Mesenchymal stem cell (in vitro differentiated cells and primary cell): ENCODE data around the gene TCF7L1.

Source experiments
- DNase-seq: peaks from one replicate; pipeline ENCODE4 v3.0.0-alpha.2; 2013
- H2AFZ ChIP-seq: one replicate; pipeline ENCODE4 v1.6.1; 2013; ENCODE audit warnings: low read depth, mild to moderate bottlenecking, control low read depth, inconsistent platforms, low read length, moderate library complexity
- H2AK5ac ChIP-seq: 2 replicates; pipeline ENCODE4 v1.6.1; 2013; ENCODE audit warnings: low read length, moderate library complexity, mild to moderate bottlenecking, inconsistent platforms; ENCODE audit not compliant: severe bottlenecking
- H2BK120ac ChIP-seq: one replicate; pipeline ENCODE4 v1.6.1; 2013; ENCODE audit warnings: low read depth, mild to moderate bottlenecking, inconsistent platforms, low read length, moderate library complexity
- H2BK12ac ChIP-seq, 2 experiments: one replicate each; pipeline ENCODE4 v1.6.1; 2013; ENCODE audit warnings: inconsistent platforms in 2 of 2, low read length in 2 of 2, mild to moderate bottlenecking in 2 of 2, moderate library complexity in 2 of 2, control low read depth in 1 of 2
- H2BK15ac ChIP-seq: one replicate; pipeline ENCODE4 v1.6.1; 2013; ENCODE audit warnings: mild to moderate bottlenecking, low read depth, inconsistent platforms; ENCODE audit not compliant: poor library complexity, severe bottlenecking
- H2BK5ac ChIP-seq: 2 replicates; pipeline ENCODE4 v1.6.1; 2013; ENCODE audit warnings: low read depth, mild to moderate bottlenecking, low read length, control low read depth, inconsistent platforms; ENCODE audit not compliant: poor library complexity, severe bottlenecking
- H3K14ac ChIP-seq, 2 experiments: one replicate each; pipeline ENCODE4 v1.6.1; 2013; ENCODE audit warnings: inconsistent platforms in 2 of 2, low read length in 2 of 2, control low read depth in 1 of 2, mild to moderate bottlenecking in 1 of 2, moderate library complexity in 1 of 2
- H3K18ac ChIP-seq, 2 experiments: one replicate each; pipeline ENCODE4 v1.6.1; 2013; ENCODE audit warnings: inconsistent platforms in 2 of 2, low read length in 2 of 2, control low read depth in 1 of 2, low read depth in 1 of 2, mild to moderate bottlenecking in 1 of 2
- H3K23ac ChIP-seq, 2 experiments: one replicate each; pipeline ENCODE4 v1.6.1; 2013; ENCODE audit warnings: inconsistent platforms in 2 of 2, low read length in 2 of 2, mild to moderate bottlenecking in 2 of 2, moderate library complexity in 2 of 2, control low read depth in 1 of 2
- H3K27ac ChIP-seq: 2 replicates; pipeline ENCODE4 v1.5.1; 2013; ENCODE audit warnings: mild to moderate bottlenecking, moderate library complexity, low read length, control low read depth, inconsistent platforms; ENCODE audit not compliant: poor library complexity, severe bottlenecking
- H3K27me3 ChIP-seq, 2 experiments: 2 replicates each; pipeline versions ENCODE4 v1.6.1 to v1.7.0; 2013; ENCODE audit warnings: low read length in 2 of 2, mild to moderate bottlenecking in 2 of 2, moderate library complexity in 2 of 2, control low read depth in 1 of 2, inconsistent platforms in 1 of 2; ENCODE audit not compliant: control insufficient read depth in 1 of 2, insufficient read depth in 1 of 2
- H3K36me3 ChIP-seq, 2 experiments: 2 replicates each; pipeline versions ENCODE4 v1.6.1 to v1.7.0; 2013; ENCODE audit warnings: low read length in 2 of 2, control low read depth in 1 of 2, inconsistent platforms in 1 of 2, low read depth in 1 of 2, mild to moderate bottlenecking in 1 of 2; ENCODE audit not compliant: insufficient read depth in 2 of 2, control insufficient read depth in 1 of 2
- H3K4ac ChIP-seq, 2 experiments: one replicate each; pipeline ENCODE4 v1.6.1; 2013; ENCODE audit warnings: inconsistent platforms in 2 of 2, low read length in 2 of 2, mild to moderate bottlenecking in 2 of 2, moderate library complexity in 2 of 2, control low read depth in 1 of 2, low read depth in 1 of 2
- H3K4me1 ChIP-seq: 2 replicates; pipeline ENCODE4 v1.6.1; 2013; ENCODE audit warnings: low read depth, low read length, control low read depth; ENCODE audit not compliant: control insufficient read depth, insufficient read depth
- H3K4me2 ChIP-seq: 2 replicates; pipeline ENCODE4 v1.6.1; 2013; ENCODE audit warnings: low read length, mild to moderate bottlenecking, inconsistent platforms; ENCODE audit not compliant: poor library complexity, severe bottlenecking
- H3K4me3 ChIP-seq, 2 experiments: 2 replicates each; pipeline versions ENCODE4 v1.5.1 to v1.7.0; 2013; ENCODE audit warnings: low read length in 2 of 2, mild to moderate bottlenecking in 2 of 2, control low read depth in 1 of 2, low read depth in 1 of 2; ENCODE audit not compliant: insufficient read depth in 1 of 2
- H3K79me1 ChIP-seq: replicated peaks from 2 replicates; pipeline ENCODE4 v1.6.1; 2013; ENCODE audit warnings: mild to moderate bottlenecking, control low read depth, low read length, inconsistent platforms; ENCODE audit not compliant: poor library complexity, severe bottlenecking
- H3K9ac ChIP-seq: 2 replicates; pipeline ENCODE4 v1.7.0; 2013; ENCODE audit warnings: mild to moderate bottlenecking, low read length, moderate library complexity
- H3K9me3 ChIP-seq: 2 replicates; pipeline ENCODE4 v1.7.0; 2013; ENCODE audit warnings: mild to moderate bottlenecking, low read length; ENCODE audit not compliant: control insufficient read depth
- H4K8ac ChIP-seq: one replicate; pipeline ENCODE4 v1.6.1; 2013; ENCODE audit warnings: inconsistent platforms, mild to moderate bottlenecking, low read length, moderate library complexity
- H4K91ac ChIP-seq: one replicate; pipeline ENCODE4 v1.6.1; 2013; ENCODE audit warnings: mild to moderate bottlenecking, low read length, inconsistent platforms
- WGBS: methylation state at CpG from one replicate; pipeline ENCODE4 v1.1.7; 2013; ENCODE audit warnings: mixed read lengths; 5-methylcytosine and 5-hydroxymethylcytosine counted together

TCF7L1 gene

GRCh38 chr2:85307527-85307897 lies 174.3 kb downstream of the TCF7L1 start:
- H2BK5ac ChIP-seq, result peak overlapping the region; percentile 20
- H2BK120ac ChIP-seq, result no peak overlapping the region
- no peak overlapping the region for H3K9ac ChIP-seq
- H3K14ac ChIP-seq, result no peak overlapping the region
- WGBS, result 91% methylated on average over 8 of the region's 9 CpGs
- no peaks in the 10 kb centered on the region for H3K9me3 ChIP-seq
- no peak overlapping the region for H4K91ac ChIP-seq
- H3K27me3 ChIP-seq, result no peaks in the 10 kb centered on the region
- no peak overlapping the region for H4K8ac ChIP-seq
- H2BK15ac ChIP-seq, result no peak overlapping the region
- peaks cover 19% of the 10 kb centered on the region for H3K4me1 ChIP-seq
- H3K27ac ChIP-seq, result no peak overlapping the region
- no peak overlapping the region for H3K18ac ChIP-seq
- no peak overlapping the region for H2AK5ac ChIP-seq
- H3K79me1 ChIP-seq, result no peaks in the 10 kb centered on the region
- no peak overlapping the region for H3K4me3 ChIP-seq
- no peak overlapping the region for H3K4ac ChIP-seq
- H3K23ac ChIP-seq, result no peak overlapping the region
- no peak overlapping the region for H2AFZ ChIP-seq
- no peak overlapping the region for H3K4me2 ChIP-seq
- no peak for DNase-seq
- peaks cover 49 to 67% of the 10 kb centered on the region in 2 experiments for H3K36me3 ChIP-seq
- no peak overlapping the region for H2BK12ac ChIP-seq

- H3K79me1 ChIP-seq, result no peaks in the 10 kb centered on the region
- H2AK5ac ChIP-seq, result no peak overlapping the region
- DNase-seq, result no peak
- H3K18ac ChIP-seq, result no peak overlapping the region
- no peak overlapping the region for H3K14ac ChIP-seq
- no peak overlapping the region for H2BK12ac ChIP-seq
- no peaks in the 10 kb centered on the region for H3K9me3 ChIP-seq
- no peak overlapping the region for H3K4me2 ChIP-seq
- WGBS, result 97% methylated on average over 6 of the region's 6 CpGs
- H4K8ac ChIP-seq, result no peak overlapping the region
- no peak overlapping the region for H3K4ac ChIP-seq
- no peak overlapping the region for H2BK5ac ChIP-seq
- H3K4me3 ChIP-seq, result no peak overlapping the region
- H3K9ac ChIP-seq, result no peak overlapping the region
- no peak overlapping the region for H2AFZ ChIP-seq
- H3K36me3 ChIP-seq, result peaks cover 47 to 60% of the 10 kb centered on the region in 2 experiments
- no peak overlapping the region for H3K27ac ChIP-seq
- no peaks in the 10 kb centered on the region for H3K27me3 ChIP-seq
- no peak overlapping the region for H4K91ac ChIP-seq
- no peak overlapping the region for H2BK120ac ChIP-seq
- H3K23ac ChIP-seq, result no peak overlapping the region
- H2BK15ac ChIP-seq, result no peak overlapping the region
- peaks cover 19% of the 10 kb centered on the region for H3K4me1 ChIP-seq
These were observed 175.0 kb downstream of the TCF7L1 start for GRCh38 chr2:85308201-85308600.

- H2AK5ac ChIP-seq, result no peak overlapping the region
- peaks cover 24% of the 10 kb centered on the region for H3K4me1 ChIP-seq
- H3K9me3 ChIP-seq, result no peaks in the 10 kb centered on the region
- no peaks in the 10 kb centered on the region for H3K27me3 ChIP-seq
- peak overlapping the region; percentile 7 for H3K27ac ChIP-seq
- H3K18ac ChIP-seq, result no peak overlapping the region
- H2BK5ac ChIP-seq, result no peak overlapping the region
- H4K8ac ChIP-seq, result no peak overlapping the region
- no peak overlapping the region for H2BK120ac ChIP-seq
- H3K23ac ChIP-seq, result no peak overlapping the region
- peak overlapping the region; percentile 71 for H2BK15ac ChIP-seq
- no peak overlapping the region for H2BK12ac ChIP-seq
- DNase-seq, result peak; percentile 28
- H3K4me3 ChIP-seq, result no peak overlapping the region
- peak overlapping the region; percentile 47 for H3K4me2 ChIP-seq
- H3K79me1 ChIP-seq, result no peaks in the 10 kb centered on the region
- peak overlapping the region; percentile 66 for H4K91ac ChIP-seq
- no peak overlapping the region for H2AFZ ChIP-seq
- no peak overlapping the region for H3K4ac ChIP-seq
- H3K14ac ChIP-seq, result no peak overlapping the region
- H3K9ac ChIP-seq, result peak overlapping the region; percentile 45
- H3K36me3 ChIP-seq, result peaks cover 40 to 52% of the 10 kb centered on the region in 2 experiments
- 75% methylated on average over 11 of the region's 15 CpGs for WGBS
These were observed 175.8 kb downstream of the TCF7L1 start for GRCh38 chr2:85308896-85309555.

GRCh38 chr2:85309699-85310321 lies 176.6 kb downstream of the TCF7L1 start:
- H3K36me3 ChIP-seq, result peaks cover 40 to 51% of the 10 kb centered on the region in 2 experiments
- no peak overlapping the region for H3K4me3 ChIP-seq
- no peak overlapping the region for H3K18ac ChIP-seq
- peak overlapping the region; percentile 0 for H2AK5ac ChIP-seq
- H3K79me1 ChIP-seq, result peaks cover 2% of the 10 kb centered on the region
- no peaks in the 10 kb centered on the region for H3K27me3 ChIP-seq
- H4K91ac ChIP-seq, result no peak overlapping the region
- H2BK5ac ChIP-seq, result no peak overlapping the region
- no peak overlapping the region for H3K14ac ChIP-seq
- H3K4ac ChIP-seq, result no peak overlapping the region
- no peak for DNase-seq
- no peaks in the 10 kb centered on the region for H3K9me3 ChIP-seq
- H3K4me2 ChIP-seq, result no peak overlapping the region
- H3K9ac ChIP-seq, result no peak overlapping the region
- H3K27ac ChIP-seq, result peak overlapping the region; percentile 33
- H4K8ac ChIP-seq, result no peak overlapping the region
- no peak overlapping the region for H2AFZ ChIP-seq
- H3K23ac ChIP-seq, result peak overlapping the region in 1 of 2 experiments; percentile 77
- no peak overlapping the region for H2BK15ac ChIP-seq
- no peak overlapping the region for H2BK120ac ChIP-seq
- peaks cover 24% of the 10 kb centered on the region for H3K4me1 ChIP-seq
- no peak overlapping the region for H2BK12ac ChIP-seq
- WGBS, result 86% methylated on average over 18 of the region's 19 CpGs
